ENCODE data around the gene ALCAM.
"Not testable (repeated sequence)": the region's sequence is repeated elsewhere in the genome, so short reads cannot be mapped to it uniquely, and the experiment has no call there.

The ALCAM gene

DNA sequence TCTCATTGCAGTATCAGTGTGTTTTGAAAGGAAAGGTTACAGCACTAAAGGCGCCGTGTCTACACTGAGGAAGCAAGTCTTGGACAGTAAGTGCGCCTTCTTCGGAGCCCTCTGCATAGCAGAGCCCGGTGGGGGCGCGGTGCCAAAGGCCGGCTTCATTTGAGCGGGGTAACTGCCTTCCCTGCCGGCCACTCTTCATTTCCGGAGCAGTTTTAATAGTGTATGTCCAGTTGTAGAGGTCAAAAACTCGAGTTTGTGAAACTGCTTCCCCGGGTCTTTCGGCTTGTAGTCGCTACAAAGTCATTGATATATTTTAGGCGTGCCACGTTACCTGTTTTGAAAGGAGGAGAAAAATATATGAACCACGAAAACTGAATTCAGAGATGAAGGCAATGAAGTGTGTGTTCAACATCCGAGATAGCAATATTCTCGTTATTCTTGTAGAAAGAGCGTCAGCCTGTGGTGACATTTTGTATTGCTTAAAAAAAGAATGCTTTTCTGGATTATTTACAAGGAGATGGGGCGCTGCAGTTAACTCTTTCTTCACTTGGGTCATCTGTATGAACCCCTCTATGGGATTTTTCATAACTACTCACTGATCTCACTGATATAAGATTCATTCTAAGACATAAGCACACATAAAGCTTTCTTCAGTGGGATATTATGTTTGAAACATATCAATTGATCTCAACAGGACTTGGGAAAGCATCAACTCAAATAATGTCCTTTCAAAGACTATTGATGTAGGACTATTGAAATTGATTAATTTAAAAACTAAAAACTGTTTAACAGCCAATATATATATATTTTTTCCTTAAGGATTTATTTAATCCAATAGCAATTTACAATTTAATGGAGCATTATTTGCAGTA, 3.0 kb downstream of the ALCAM start:
- FAIRE-seq (no peak), DNase-seq (ENCODE audit: insufficient read length) (no peak)

DNA sequence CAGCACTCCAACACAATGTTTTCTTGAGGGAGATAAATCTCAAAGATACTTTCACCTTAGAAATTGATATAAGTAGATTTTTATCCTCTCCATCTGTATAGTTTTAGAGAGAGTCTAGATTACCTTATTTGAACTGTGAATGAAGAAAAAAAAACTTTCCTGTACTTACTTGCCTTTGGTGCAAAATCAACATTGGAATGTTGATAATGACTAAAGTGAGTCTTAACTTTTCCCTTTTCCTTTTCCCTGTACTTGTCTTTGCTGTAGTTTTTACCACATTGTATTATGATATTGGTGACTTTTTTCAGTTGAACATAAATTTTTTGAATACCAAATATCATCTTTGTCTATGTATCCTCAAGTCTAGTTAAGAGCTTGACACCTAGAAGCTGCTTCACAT, 6.7 kb downstream of the ALCAM start:
- no peak for FAIRE-seq
- TF ChIP-seq POLR2AphosphoS5 (IDR thresholded peaks at IDR 0.05; ENCODE audit: low read depth, low read length) (no peak), POLR2A (IDR thresholded peaks at IDR 0.05; ENCODE audit: low read depth, low read length) (no peak), TAF1 (IDR thresholded peaks at IDR 0.05; ENCODE audit: borderline replicate concordance, low read depth, low read length) (no peak)
- DNase-seq (ENCODE audit: insufficient read length): no peak

More for the DNA sequence above, 3.0 kb downstream of the ALCAM start:
- TF ChIP-seq TAF1 (IDR thresholded peaks at IDR 0.05; ENCODE audit: borderline replicate concordance, low read depth, low read length): no peak
- no peak for TF ChIP-seq POLR2A (IDR thresholded peaks at IDR 0.05; ENCODE audit: low read depth, low read length)
- TF ChIP-seq POLR2AphosphoS5 (IDR thresholded peaks at IDR 0.05; ENCODE audit: low read depth, low read length): no peak

DNA sequence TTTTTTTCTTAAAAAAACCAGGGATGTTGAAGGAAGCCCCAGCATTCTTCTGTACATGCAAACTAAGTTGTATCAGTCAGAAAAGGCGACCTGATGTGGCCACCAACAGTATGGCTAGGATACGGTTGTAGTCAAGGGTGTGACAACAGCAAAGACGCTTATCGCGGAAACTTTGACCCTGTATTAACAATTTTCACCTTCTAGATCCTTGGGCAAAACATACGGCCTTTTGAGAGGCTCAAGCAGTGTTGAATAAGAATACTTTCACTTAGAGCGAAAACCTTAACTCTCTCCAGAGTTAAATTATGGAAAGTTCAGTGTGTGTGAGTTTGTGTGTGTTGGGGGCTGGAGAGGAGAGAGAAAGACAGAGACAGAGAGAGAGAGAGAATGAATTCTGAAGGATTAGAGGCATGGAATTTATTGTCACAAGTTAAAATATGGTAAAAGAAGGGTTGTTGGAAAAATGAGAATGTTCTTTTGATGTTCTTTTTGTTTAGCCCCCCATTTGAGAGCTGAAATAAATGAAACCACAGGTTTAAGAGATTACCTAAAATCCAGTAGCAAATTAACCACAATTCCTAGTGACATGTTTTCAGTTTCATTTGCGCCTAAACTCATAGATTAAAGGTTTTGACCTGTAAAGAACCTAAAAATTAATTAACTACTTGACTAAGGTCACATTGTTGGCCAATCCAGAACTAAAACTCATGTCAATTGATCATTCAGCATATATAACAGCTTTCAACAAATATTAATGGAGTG, 9.2 kb downstream of the ALCAM start:
- no peak for DNase-seq (ENCODE audit: insufficient read length)
- peak; percentile 33 for FAIRE-seq
- TF ChIP-seq TAF1 (IDR thresholded peaks at IDR 0.05; ENCODE audit: borderline replicate concordance, low read depth, low read length) (no peak), POLR2AphosphoS5 (IDR thresholded peaks at IDR 0.05; ENCODE audit: low read depth, low read length) (no peak), POLR2A (IDR thresholded peaks at IDR 0.05; ENCODE audit: low read depth, low read length) (no peak)

DNA sequence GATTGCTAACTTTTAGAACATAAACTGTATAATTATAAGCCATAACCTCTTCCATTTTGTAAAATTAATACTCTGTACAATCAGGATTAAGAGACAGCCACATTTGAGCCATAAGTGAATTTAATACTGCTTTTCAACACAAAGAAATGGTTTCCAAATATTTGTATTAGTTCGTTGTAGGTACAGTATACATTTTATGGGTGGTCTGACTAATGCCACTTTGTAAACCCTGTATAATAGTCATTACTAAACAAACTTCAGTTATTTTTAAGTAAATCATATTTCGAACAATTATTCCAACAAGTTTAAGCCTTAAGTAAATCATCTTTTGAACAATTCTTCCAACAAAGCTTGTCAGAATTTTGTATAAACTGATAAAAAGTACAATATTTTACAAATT, 11.0 kb downstream of the ALCAM start:
- DNase-seq (ENCODE audit: insufficient read length): no peak
- no peak for FAIRE-seq
- TF ChIP-seq POLR2A (IDR thresholded peaks at IDR 0.05; ENCODE audit: low read depth, low read length): no peak
- no peak for TF ChIP-seq POLR2AphosphoS5 (IDR thresholded peaks at IDR 0.05; ENCODE audit: low read depth, low read length)
- TF ChIP-seq TAF1 (IDR thresholded peaks at IDR 0.05; ENCODE audit: borderline replicate concordance, low read depth, low read length): no peak

DNA sequence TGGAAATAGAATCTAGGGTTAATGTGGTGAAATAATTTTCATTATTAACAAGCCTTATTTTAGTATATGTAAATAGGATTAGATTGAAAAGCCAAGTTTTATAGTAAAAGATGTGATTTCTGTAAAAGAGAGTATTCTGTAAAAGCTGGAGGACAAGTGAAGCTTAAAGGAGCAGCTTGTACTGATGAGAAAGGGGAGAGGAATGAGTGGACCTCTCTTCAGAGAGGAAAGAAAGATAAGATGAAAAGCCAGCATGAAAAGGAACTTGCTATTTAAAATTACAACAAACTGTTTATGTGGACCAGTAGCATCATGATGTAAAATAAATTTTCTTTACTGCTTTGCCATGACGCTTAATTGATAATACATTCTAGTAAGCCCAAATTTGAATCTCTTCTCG, 18.5 kb downstream of the ALCAM start:
- no peak for FAIRE-seq

DNA sequence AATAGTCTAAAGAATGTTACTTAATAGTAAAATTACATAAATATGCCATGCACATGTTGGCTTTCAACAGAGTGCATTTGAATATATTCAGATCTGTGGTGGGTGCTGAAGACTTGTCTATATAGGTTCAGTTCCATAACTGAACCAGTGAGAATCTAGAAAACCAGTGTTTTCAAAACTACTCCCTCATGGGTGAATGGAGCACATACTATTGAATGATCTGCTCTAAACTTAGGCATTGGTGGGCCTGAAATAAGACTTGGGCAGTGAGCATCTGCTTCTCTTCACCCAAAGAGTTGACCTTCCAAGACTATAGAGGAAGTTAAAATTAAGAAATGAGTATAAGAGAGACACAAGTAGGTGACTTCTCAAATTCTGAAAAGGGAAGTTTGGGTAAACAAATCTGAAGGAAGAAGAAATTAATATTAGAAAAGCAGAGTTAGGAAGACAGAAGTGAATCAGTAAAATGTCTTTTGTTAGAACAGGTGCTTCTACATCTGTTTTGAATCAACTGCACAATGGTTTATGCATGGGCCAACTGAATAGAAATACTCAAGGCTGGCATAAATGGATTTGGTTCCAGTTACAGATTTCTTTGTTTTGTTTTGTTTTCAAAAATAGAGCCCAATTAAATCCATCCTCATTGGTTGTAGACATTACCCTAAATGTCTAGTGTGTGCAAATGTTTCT, 19.3 kb downstream of the ALCAM start:
- no peak for TF ChIP-seq TAF1 (IDR thresholded peaks at IDR 0.05; ENCODE audit: borderline replicate concordance, low read depth, low read length)
- no peak for TF ChIP-seq POLR2AphosphoS5 (IDR thresholded peaks at IDR 0.05; ENCODE audit: low read depth, low read length)
- DNase-seq (ENCODE audit: insufficient read length) (no peak), FAIRE-seq (no peak)

More for the DNA sequence above, 18.5 kb downstream of the ALCAM start:
- no peak for DNase-seq (ENCODE audit: insufficient read length)
- TF ChIP-seq POLR2A (IDR thresholded peaks at IDR 0.05; ENCODE audit: low read depth, low read length) (no peak), TAF1 (IDR thresholded peaks at IDR 0.05; ENCODE audit: borderline replicate concordance, low read depth, low read length) (no peak), POLR2AphosphoS5 (IDR thresholded peaks at IDR 0.05; ENCODE audit: low read depth, low read length) (no peak)

DNA sequence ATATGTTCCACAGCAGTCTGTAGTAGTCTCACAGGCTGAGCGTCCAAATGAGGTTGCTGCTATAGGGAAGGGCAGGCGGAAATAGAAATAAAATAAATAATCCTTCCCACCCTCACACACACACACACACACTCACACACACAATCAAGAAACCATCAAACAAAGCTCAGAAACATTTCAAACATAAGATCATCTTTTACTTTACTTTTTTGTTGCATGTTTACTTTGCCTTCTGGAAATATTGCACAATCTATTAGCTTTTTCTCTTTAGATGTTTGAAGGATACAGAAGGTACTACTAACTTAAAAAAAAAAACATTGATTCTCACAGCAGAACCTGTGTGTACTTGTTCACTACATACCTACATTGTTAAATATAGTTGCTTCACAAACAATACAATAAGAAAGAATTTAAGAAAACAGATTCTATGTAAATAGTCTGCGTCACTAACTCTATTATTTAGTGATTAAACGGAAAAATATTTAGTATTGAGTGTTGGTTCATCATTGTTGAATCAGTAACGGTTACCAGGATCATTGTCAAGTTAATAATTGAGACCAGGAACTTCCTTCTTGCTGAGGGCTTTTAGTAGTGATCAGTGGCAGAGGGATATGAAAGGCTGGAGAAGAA, 20.5 kb downstream of the ALCAM start:
- FAIRE-seq: no peak
- DNase-seq (ENCODE audit: insufficient read length): no peak
- TF ChIP-seq POLR2AphosphoS5 (IDR thresholded peaks at IDR 0.05; ENCODE audit: low read depth, low read length): no peak
- no peak for TF ChIP-seq TAF1 (IDR thresholded peaks at IDR 0.05; ENCODE audit: borderline replicate concordance, low read depth, low read length)
- no peak for TF ChIP-seq POLR2A (IDR thresholded peaks at IDR 0.05; ENCODE audit: low read depth, low read length)

DNA sequence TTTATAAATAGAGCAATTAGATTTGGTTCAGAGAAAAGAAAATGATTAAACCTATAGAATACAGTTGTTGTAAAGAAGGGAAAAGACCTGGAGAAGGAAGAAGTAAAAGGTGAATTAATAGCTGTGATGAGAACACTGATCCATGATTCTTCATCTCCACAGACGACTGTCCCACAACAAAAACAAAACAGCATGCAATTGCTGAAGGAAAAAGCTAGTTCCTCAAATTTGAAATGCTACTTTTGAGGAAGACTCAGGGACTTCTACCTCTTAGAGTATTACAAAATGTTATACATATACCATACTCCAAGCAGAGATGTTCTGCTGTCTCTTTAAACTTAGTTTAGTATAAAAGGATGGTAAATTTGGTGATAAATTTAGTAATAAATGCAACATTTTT, 21.5 kb downstream of the ALCAM start:
- FAIRE-seq: no peak

DNA sequence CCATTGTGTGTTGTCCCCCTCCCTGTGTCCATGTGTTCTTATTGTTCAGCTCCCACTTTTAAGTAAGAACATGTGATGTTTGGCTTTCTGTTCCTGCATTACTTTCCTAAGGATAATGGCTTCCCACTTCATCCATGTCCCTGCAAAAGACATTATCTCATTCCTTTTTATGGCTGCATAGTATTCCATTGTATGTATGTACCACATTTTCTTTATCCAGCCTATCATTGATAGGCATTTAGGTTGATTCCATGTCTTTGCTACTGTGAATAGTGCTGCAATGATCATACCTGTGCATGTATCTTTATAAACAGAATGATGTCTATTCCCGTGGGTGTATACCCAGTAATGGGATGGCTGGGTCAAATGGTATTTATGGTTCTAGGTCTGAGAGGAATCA, 23.1 kb downstream of the ALCAM start:
- not testable (repeated sequence) for DNase-seq (ENCODE audit: insufficient read length); FAIRE-seq

More for the DNA sequence above, 21.5 kb downstream of the ALCAM start:
- TF ChIP-seq POLR2AphosphoS5 (IDR thresholded peaks at IDR 0.05; ENCODE audit: low read depth, low read length): no peak
- TF ChIP-seq POLR2A (IDR thresholded peaks at IDR 0.05; ENCODE audit: low read depth, low read length): no peak
- no peak for TF ChIP-seq TAF1 (IDR thresholded peaks at IDR 0.05; ENCODE audit: borderline replicate concordance, low read depth, low read length)
- no peak for DNase-seq (ENCODE audit: insufficient read length)

DNA sequence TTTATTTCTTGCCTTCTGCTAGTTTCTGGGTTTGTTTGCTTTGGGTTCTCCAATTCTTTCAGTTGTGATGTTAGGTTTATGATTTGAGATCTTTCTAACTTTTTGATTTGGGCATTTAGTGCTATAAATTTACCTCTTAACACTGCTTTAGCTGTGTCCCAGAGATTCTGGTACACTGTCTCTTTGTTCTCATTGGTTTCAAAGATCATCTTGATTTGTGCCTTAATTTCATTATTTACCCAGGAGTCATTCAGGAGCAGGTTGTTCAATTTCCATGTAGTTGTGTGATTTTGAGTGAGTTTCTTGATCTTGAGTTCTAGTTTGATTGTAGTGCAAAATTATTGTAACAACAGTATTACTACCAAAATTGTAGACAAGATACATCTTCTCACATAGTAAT, 25.9 kb downstream of the ALCAM start:
- not testable (repeated sequence) for FAIRE-seq; DNase-seq (ENCODE audit: insufficient read length)

DNA sequence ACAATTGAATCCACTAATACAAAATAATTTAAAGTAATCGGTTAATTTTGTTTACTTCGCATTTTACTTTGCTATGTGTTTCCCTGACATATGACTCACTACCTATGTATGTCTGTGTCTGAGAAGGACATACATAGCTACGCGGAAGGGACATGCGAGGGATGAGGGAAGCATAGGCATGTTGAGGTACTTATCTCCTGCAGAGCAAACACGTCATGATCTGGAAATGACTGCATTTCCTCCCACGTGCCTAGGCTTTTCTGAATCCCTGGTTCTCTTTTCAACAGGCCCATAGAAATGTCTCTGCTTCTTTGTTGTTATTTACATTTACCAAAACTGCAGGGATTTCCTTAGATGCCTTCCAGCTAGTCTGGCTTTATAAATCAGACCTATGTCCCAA, 27.5 kb downstream of the ALCAM start:
- DNase-seq (ENCODE audit: insufficient read length) (no peak), FAIRE-seq (no peak)

More for the DNA sequence above, 27.5 kb downstream of the ALCAM start:
- no peak for TF ChIP-seq POLR2A (IDR thresholded peaks at IDR 0.05; ENCODE audit: low read depth, low read length)
- TF ChIP-seq TAF1 (IDR thresholded peaks at IDR 0.05; ENCODE audit: borderline replicate concordance, low read depth, low read length): no peak
- no peak for TF ChIP-seq POLR2AphosphoS5 (IDR thresholded peaks at IDR 0.05; ENCODE audit: low read depth, low read length)

Measured in GM12892 (cell line).